Ishikawa (cell line): Measurements from ENCODE around the gene CRCP.

Source experiments
- CEBPB ChIP-seq: IDR thresholded peaks from 2 replicates; pipeline ENCODE4 v1.6.1; 2012
- CREB1 ChIP-seq: IDR thresholded peaks from 2 replicates; pipeline ENCODE4 v1.6.1; 2012; ENCODE audit warnings: low read depth
- EGR1 ChIP-seq: IDR thresholded peaks from 2 replicates; pipeline ENCODE4 v1.6.1; 2012
- EP300 ChIP-seq: IDR thresholded peaks from 2 replicates; pipeline ENCODE4 v1.6.1; 2012; ENCODE audit warnings: borderline replicate concordance
- FOXM1 ChIP-seq: IDR thresholded peaks from 2 replicates; pipeline ENCODE4 v1.6.1; 2012; ENCODE audit warnings: low read depth, borderline replicate concordance
- NFIC ChIP-seq: IDR thresholded peaks from 2 replicates; pipeline ENCODE4 v1.6.1; 2012
- RAD21 ChIP-seq: IDR thresholded peaks from 2 replicates; pipeline ENCODE4 v1.6.1; 2012; ENCODE audit warnings: low read depth
- TAF1 ChIP-seq: IDR thresholded peaks from 2 replicates; pipeline ENCODE4 v1.6.1; 2012; ENCODE audit warnings: low read depth, mild to moderate bottlenecking
- TCF12 ChIP-seq: IDR thresholded peaks from 2 replicates; pipeline ENCODE4 v1.6.1; 2012; ENCODE audit warnings: low read depth
- TEAD4 ChIP-seq: IDR thresholded peaks from 2 replicates; pipeline ENCODE4 v1.6.1; 2012
- USF1 ChIP-seq: IDR thresholded peaks from 2 replicates; pipeline ENCODE4 v1.6.1; 2012
- YY1 ChIP-seq: IDR thresholded peaks from 2 replicates; pipeline ENCODE4 v1.6.1; 2012; ENCODE audit warnings: low read depth
- ZBTB7A ChIP-seq: IDR thresholded peaks from 2 replicates; pipeline ENCODE4 v1.6.1; 2012; ENCODE audit warnings: low read depth
- TF ChIP-seq, protein P1 (sequence below): IDR thresholded peaks from 2 replicates; pipeline ENCODE4 v1.6.1; 2012
- TF ChIP-seq, protein P2 (sequence below): IDR thresholded peaks from 2 replicates; pipeline ENCODE4 v1.6.1; 2012; ENCODE audit warnings: low read depth, mild to moderate bottlenecking

CRCP gene

GRCh38 chr7:66156035-66156434, 41.4 kb downstream of the CRCP start:
- TF ChIP-seq CEBPB, result peak; percentile 55; the same call in 1 of the 2 replicates

DNA sequence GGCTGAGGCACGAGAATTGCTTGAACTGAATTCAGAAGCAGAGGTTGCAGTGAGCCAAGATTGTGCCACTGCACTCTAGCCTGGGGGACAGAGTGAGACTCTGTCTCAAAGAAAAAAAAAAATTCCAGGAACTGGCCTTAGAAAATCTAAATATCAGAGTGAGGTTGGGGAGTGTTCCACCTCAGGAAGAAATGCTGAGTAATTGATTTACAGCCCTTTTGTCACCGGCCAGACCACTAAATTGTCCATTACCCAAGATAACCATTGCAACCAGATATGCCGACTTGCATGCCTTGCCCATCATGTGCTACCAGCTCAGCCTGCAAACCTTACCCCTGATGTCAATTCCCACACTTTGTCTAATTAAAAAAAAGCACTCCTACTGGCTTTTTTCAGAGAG, 42.4 kb downstream of the CRCP start:
- TF ChIP-seq USF1 (no peak), CREB1 (no peak), TEAD4 (no peak), FOXM1 (no peak)
- TF ChIP-seq, protein P1, sequence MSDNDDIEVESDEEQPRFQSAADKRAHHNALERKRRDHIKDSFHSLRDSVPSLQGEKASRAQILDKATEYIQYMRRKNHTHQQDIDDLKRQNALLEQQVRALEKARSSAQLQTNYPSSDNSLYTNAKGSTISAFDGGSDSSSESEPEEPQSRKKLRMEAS, result no peak

DNA sequence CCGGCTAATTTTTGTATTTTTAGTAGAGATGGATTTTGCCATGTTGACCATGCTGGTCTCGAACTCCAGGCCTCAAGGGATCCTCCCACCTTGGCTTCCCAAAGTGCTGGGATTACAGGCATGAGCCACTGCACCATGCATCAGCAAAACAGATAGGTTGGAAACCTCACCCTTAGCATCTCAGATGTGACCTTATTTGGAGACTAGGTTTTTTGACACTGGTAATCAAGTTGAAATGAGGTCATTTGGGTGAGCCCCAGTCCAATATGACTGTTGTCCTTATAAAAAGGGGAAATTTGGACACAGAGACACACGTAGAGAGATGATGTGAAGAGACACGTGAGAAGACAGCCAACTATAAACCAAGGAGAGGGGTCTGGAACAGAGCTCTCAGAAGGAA, 48.0 kb downstream of the CRCP start:
- no peak for TF ChIP-seq EP300
- TF ChIP-seq TCF12, result no peak
- TF ChIP-seq TAF1, result no peak
- no peak for TF ChIP-seq RAD21
- TF ChIP-seq CREB1, result no peak
- no peak for TF ChIP-seq YY1
- TF ChIP-seq, protein P1, result no peak
- no peak for TF ChIP-seq EGR1
- TF ChIP-seq USF1, result no peak
- TF ChIP-seq CEBPB, result no peak
- TF ChIP-seq ZBTB7A, result no peak
- TF ChIP-seq FOXM1, result no peak
- TF ChIP-seq NFIC, result no peak
- TF ChIP-seq, protein P2, sequence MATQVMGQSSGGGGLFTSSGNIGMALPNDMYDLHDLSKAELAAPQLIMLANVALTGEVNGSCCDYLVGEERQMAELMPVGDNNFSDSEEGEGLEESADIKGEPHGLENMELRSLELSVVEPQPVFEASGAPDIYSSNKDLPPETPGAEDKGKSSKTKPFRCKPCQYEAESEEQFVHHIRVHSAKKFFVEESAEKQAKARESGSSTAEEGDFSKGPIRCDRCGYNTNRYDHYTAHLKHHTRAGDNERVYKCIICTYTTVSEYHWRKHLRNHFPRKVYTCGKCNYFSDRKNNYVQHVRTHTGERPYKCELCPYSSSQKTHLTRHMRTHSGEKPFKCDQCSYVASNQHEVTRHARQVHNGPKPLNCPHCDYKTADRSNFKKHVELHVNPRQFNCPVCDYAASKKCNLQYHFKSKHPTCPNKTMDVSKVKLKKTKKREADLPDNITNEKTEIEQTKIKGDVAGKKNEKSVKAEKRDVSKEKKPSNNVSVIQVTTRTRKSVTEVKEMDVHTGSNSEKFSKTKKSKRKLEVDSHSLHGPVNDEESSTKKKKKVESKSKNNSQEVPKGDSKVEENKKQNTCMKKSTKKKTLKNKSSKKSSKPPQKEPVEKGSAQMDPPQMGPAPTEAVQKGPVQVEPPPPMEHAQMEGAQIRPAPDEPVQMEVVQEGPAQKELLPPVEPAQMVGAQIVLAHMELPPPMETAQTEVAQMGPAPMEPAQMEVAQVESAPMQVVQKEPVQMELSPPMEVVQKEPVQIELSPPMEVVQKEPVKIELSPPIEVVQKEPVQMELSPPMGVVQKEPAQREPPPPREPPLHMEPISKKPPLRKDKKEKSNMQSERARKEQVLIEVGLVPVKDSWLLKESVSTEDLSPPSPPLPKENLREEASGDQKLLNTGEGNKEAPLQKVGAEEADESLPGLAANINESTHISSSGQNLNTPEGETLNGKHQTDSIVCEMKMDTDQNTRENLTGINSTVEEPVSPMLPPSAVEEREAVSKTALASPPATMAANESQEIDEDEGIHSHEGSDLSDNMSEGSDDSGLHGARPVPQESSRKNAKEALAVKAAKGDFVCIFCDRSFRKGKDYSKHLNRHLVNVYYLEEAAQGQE, result no peak
- no peak for TF ChIP-seq TEAD4

DNA sequence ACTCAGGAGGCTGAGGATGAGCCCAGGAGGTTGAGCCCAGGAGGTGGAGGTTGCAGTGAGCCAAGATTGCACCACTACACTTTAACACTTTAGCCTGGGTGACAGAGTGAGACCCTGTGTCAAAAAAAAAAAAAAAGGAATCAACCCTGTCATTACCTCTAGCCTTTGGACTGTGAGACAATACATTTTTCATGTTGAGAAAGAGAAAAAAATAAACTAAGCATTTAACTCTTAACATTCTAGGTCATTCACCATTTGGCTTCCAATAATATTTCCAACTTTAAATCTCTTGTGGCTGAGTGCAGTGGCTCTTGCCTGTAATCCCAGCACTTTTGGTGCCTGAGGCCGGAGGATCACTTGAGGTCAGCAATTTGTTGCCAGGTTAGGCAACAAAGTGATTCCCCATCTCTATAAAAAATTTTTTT, 48.6 kb downstream of the CRCP start:
- TF ChIP-seq ZBTB7A, result no peak
- no peak for TF ChIP-seq CEBPB
- TF ChIP-seq, protein P1, result no peak
- no peak for TF ChIP-seq TCF12
- TF ChIP-seq USF1, result no peak
- TF ChIP-seq RAD21, result no peak

GRCh38 chr7:66164356-66164755, 49.7 kb downstream of the CRCP start:
- TF ChIP-seq TAF1 (no peak), NFIC (no peak), ZBTB7A (no peak), TCF12 (no peak)

DNA sequence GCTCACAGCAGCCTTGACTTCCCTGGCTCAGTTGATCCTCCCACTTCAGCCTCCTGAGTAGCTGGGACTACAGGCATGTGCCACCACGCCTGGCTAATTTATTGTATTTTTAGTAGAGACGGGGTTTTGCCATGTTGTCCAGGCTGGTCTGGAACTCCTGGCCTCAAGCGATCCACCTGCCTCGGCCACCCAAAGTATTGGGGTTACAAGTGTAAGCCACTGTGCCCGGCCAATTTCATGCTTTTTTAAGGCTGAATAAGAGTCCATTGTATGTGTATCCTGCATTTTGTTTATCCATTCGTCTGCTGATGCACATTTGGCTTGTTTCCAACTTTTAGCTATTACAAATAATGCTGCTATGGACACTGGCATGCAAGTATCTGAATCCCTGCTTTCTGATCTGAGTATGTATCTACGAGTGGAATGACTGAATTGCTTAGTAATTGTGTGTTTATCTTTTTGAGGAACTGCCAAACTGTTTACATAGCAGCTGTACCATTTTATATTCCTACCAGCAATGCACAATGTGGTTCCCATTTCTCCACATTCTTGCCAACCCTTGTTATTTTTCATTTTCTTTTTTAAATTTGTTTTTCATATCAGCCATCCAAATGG, 53.2 kb downstream of the CRCP start:
- TF ChIP-seq USF1 (no peak), EGR1 (no peak), YY1 (no peak), NFIC (peak; percentile 41; the same call in 1 of the 2 replicates)
- TF ChIP-seq, protein P2, result no peak
